Progenitor cell of endocrine pancreas (in vitro differentiated cells): ENCODE data around the gene B3GNT3. TPM values are rescaled to one million over a fixed set of nuclear protein-coding genes. Genes with fewer than 3 reads are reported as not detected.

Experiments used
- DNase-seq: peaks from one replicate; pipeline ENCODE4 v3.0.0; 2021; ENCODE audit warnings: low spot score; ENCODE audit not compliant: unreplicated experiment
- H3K27ac Mint-ChIP-seq: 2 replicates; pipeline ENCODE4 v1.8.0; 2021; ENCODE audit warnings: mild to moderate bottlenecking, moderate library complexity, mixed read lengths
- H3K27me3 Mint-ChIP-seq: 2 replicates; pipeline ENCODE4 v1.8.0; 2021; ENCODE audit warnings: mixed read lengths
- H3K36me3 Mint-ChIP-seq: 2 replicates; pipeline ENCODE4 v1.8.0; 2022; ENCODE audit warnings: mixed read lengths; ENCODE audit not compliant: insufficient read depth
- H3K4me1 Mint-ChIP-seq: 2 replicates; pipeline ENCODE4 v1.8.0; 2021; ENCODE audit warnings: low read depth, mixed read lengths
- H3K4me3 Mint-ChIP-seq: 2 replicates; pipeline ENCODE4 v1.8.0; 2021; ENCODE audit warnings: low read depth, mild to moderate bottlenecking, moderate library complexity, mixed read lengths
- H3K9me3 Mint-ChIP-seq: 2 replicates; pipeline ENCODE4 v1.8.0; 2021; ENCODE audit warnings: low read depth, mixed read lengths
- total RNA-seq: library from RNA; stranded (reverse); gene quantifications from 2 replicates; pipeline ENCODE4 v1.2.1, GENCODE V29; 2021
- TF ChIP-seq, protein P1 (sequence below): fragments of 200-600 bp; sonication (generic); IDR thresholded peaks from one replicate; pipeline ENCODE4 v1.5.0; 2021; ENCODE audit warnings: antibody characterized with exemption, mild to moderate bottlenecking; ENCODE audit not compliant: unreplicated experiment

Gene B3GNT3
- total RNA-seq, 1 donor from 2014 or later, result not detected

DNA sequence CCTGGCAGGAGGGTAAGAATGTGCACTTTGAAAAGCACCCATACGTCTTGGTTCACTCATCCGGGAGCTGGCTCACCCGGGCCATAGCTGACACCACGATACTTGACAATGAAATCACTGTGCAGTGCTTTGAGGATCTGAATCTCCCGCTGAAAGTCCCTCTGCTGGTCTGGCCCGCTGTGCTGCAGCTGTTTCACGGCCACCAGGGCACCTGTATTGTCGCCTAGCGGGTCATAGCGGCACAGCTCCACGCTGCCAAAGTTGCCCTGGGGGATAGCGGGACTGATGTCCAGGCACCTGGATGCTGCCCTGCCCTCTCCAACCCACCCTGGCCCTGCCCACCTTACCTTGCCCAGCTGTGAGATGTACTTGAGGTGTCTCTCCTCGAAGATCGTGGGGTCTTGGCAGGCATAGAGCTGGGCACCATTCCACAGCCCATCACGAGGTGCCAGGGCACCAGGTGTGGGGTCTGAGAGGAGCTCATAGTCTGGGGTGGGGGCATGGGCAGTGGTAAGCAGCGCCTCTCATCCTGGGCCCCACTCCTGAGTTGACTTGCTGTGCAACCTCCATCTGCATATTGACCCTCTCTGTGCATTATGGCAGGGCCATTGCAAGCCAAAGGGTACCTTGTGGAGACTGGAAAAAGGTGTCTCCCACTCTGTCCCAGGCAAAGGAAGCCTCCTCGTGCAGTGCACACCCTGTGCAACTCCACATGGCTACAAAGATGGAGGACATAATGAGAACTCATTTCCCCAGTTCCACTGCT is 37.7 kb downstream of the B3GNT3 start:
- H3K4me3 Mint-ChIP-seq, result no peak overlapping the region
- DNase-seq, result no peak
- TF ChIP-seq, protein P1, sequence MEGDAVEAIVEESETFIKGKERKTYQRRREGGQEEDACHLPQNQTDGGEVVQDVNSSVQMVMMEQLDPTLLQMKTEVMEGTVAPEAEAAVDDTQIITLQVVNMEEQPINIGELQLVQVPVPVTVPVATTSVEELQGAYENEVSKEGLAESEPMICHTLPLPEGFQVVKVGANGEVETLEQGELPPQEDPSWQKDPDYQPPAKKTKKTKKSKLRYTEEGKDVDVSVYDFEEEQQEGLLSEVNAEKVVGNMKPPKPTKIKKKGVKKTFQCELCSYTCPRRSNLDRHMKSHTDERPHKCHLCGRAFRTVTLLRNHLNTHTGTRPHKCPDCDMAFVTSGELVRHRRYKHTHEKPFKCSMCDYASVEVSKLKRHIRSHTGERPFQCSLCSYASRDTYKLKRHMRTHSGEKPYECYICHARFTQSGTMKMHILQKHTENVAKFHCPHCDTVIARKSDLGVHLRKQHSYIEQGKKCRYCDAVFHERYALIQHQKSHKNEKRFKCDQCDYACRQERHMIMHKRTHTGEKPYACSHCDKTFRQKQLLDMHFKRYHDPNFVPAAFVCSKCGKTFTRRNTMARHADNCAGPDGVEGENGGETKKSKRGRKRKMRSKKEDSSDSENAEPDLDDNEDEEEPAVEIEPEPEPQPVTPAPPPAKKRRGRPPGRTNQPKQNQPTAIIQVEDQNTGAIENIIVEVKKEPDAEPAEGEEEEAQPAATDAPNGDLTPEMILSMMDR, result no peak
- no peaks in the 10 kb centered on the region for H3K9me3 Mint-ChIP-seq
- H3K36me3 Mint-ChIP-seq, result no peaks in the 10 kb centered on the region
- H3K4me1 Mint-ChIP-seq, result peaks cover 2% of the 10 kb centered on the region
- no peak overlapping the region for H3K27ac Mint-ChIP-seq
- H3K27me3 Mint-ChIP-seq, result peaks cover 47% of the 10 kb centered on the region

DNA sequence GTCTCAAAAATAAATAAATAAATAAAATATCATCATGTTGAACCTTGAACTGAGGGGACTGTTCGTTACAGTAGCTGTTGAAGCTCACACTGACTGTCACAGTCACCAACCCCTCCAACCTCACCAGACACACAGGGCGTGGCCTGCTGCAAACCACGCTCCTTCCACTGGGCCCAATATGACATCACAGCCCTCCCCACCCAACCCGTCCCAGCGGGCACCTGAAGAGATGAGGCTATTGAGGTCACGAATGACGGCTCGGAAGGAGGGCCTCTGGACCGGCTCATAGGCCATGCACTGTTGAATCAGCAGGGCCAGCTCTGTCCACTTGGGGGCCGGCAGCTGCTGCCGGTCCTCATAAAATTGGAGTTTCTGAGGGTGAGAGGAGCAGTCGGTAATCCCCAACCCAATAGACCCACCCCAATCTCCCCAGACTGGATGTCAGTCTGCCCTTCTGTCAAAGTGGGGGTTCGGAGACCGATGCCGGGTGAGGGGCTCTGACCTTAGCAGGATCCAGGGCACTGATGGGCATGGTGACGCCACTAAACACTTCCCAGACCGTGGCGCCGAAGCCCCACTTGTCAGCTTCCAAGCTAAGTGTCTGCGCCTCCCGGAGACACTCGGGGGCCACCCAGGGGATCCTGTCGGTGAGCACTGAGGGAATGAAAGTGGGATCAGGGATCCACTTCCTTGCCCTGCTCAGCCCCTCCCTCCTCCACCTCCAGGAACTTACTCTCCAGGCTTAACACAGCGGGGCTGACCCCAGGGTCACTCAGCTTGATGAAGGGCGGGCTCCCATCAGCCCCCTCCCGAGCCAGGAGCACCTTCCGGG is 39.6 kb downstream of the B3GNT3 start:
- Mint-ChIP-seq H3K27ac (no peak overlapping the region), H3K36me3 (no peaks in the 10 kb centered on the region), H3K4me1 (peaks cover 2% of the 10 kb centered on the region), H3K9me3 (no peaks in the 10 kb centered on the region), H3K4me3 (no peak overlapping the region), H3K27me3 (peaks cover 54% of the 10 kb centered on the region)
- no peak for DNase-seq
- TF ChIP-seq, protein P1, result peak; percentile 38

DNA sequence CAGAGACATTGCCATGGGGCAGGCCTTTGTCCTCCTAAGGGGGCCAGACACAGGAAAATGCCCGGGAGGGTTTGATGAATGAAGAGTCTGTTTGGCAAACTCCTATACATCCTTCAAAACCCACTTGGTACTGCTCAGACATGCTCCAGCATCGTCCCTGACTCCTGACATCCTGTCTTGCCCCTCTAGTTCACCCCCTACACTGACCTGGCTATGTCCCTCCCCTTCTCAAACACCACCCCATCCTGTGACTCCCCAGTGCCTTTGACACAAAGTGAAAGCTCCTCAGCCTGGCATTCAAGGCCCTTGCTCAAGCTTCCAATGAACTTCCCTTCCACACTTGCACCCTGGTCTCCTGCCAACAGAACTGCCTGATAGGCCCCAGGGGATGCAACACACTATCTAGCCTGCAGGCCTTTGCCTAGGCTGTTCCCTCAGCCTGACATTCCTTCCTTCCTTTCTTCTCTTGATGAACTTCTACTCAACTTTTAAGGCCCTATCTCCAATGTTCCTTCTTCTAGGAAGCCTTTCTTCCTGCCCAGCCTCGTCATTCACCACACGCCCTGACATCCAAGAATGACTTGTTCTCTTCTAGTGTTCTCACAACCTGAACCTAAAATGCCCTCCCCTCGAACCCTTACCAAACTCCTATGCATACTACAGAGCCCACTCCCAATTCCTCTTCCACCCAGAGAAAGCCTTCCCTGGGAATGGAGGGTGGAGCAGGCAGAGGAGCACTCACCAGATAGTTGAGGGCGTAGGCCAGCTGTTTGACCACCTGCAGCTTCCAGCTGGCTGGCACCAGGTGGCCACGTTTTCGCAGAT is 40.5 kb downstream of the B3GNT3 start:
- Mint-ChIP-seq H3K9me3 (no peaks in the 10 kb centered on the region), H3K27ac (no peak overlapping the region), H3K4me3 (no peak overlapping the region), H3K27me3 (peaks cover 55% of the 10 kb centered on the region), H3K36me3 (no peaks in the 10 kb centered on the region), H3K4me1 (no peaks in the 10 kb centered on the region)
- DNase-seq, result no peak
- TF ChIP-seq, protein P1, result no peak

DNA sequence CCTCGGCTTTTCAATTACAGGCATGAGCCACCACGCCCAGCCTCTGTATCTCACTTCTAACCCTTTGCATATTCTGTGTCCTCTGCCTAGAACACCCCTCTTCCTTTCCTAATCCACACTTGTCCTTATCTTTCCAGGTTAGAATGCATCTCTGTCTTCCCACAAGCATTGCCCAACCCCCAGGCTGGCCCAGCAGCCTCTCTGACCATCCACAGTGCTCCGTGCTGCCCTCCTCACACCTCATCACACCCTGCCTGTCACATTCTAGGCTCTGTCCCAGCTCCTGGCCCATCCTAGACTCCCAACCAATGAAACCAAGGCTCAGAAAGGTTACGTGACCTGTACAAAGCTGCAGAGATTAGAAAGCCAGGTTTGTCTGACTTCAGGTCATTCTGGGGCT is 41.6 kb downstream of the B3GNT3 start:
- Mint-ChIP-seq H3K27ac (peak overlapping the region; percentile 15), H3K9me3 (no peaks in the 10 kb centered on the region)

More for the DNA sequence above, 41.6 kb downstream of the B3GNT3 start:
- no peaks in the 10 kb centered on the region for H3K36me3 Mint-ChIP-seq
- H3K4me1 Mint-ChIP-seq, result peaks cover 1% of the 10 kb centered on the region
- H3K4me3 Mint-ChIP-seq, result no peak overlapping the region
- peaks cover 59% of the 10 kb centered on the region for H3K27me3 Mint-ChIP-seq
- DNase-seq, result no peak
- TF ChIP-seq, protein P1, result no peak
